Skeletal muscle tissue (tissue), 4 donors: ENCODE data around the gene PFKFB4. TPM values are rescaled to one million over a fixed set of nuclear protein-coding genes. Genes with fewer than 3 reads are reported as not detected.

ENCODE experiments used
- H3K27ac ChIP-seq: one replicate; pipeline ENCODE4 v1.7.0; 2013; ENCODE audit warnings: mild to moderate bottlenecking, low read depth, low read length, inconsistent platforms
- H3K27me3 ChIP-seq, 3 donors: one replicate each; pipeline ENCODE4 v1.7.0; 2013; ENCODE audit warnings: low read length in 3 of 3; ENCODE audit not compliant: control insufficient read depth in 3 of 3, insufficient read depth in 3 of 3
- H3K36me3 ChIP-seq, 3 donors: one replicate each; pipeline ENCODE4 v1.7.0; 2013; ENCODE audit warnings: low read length in 3 of 3; ENCODE audit not compliant: control insufficient read depth in 3 of 3, insufficient read depth in 3 of 3
- H3K4me1 ChIP-seq, 3 donors: one replicate each; pipeline ENCODE4 v1.7.0; 2013; ENCODE audit warnings: low read length in 3 of 3, mild to moderate bottlenecking in 3 of 3; ENCODE audit not compliant: control insufficient read depth in 3 of 3, insufficient read depth in 3 of 3
- H3K4me3 ChIP-seq, 3 donors: one replicate each; pipeline ENCODE4 v1.7.0; 2013; ENCODE audit warnings: low read length in 3 of 3
- H3K9ac ChIP-seq, 3 donors: one replicate each; pipeline ENCODE4 v1.7.0; 2013; ENCODE audit warnings: low read length in 3 of 3, mild to moderate bottlenecking in 3 of 3, moderate library complexity in 2 of 3, low read depth in 1 of 3
- H3K9me3 ChIP-seq, 3 donors: one replicate each; pipeline ENCODE4 v1.7.0; 2013; ENCODE audit warnings: low read length in 3 of 3; ENCODE audit not compliant: control insufficient read depth in 3 of 3
- total RNA-seq: library from RNA; depleted of rRNA; stranded (reverse); fragments of >200 nt; gene quantifications from one replicate; pipeline ENCODE4 v1.2.3, GENCODE V29; 2014
- donor health status: Osteomylitis.

The PFKFB4 gene
- total RNA-seq, 1 donor from 2014 or later: 8.4 TPM

GRCh38 chr3:48587686-48588085, 31.1 kb upstream of the PFKFB4 start:
- Histone ChIP-seq H3K36me3 (peaks cover 0 to 32% (median 11%) of the 10 kb centered on the region in 3 donors), H3K27ac (no peak overlapping the region), H3K9me3 (no peaks in the 10 kb centered on the region), H3K4me3 (no peak overlapping the region), H3K4me1 (no peaks in the 10 kb centered on the region), H3K9ac (no peak overlapping the region), H3K27me3 (no peaks in the 10 kb centered on the region)

- H3K9ac ChIP-seq: no peak overlapping the region
Observed at GRCh38 chr3:48585411-48585810, 28.8 kb upstream of the PFKFB4 start.

GRCh38 chr3:48584836-48585235, 28.2 kb upstream of the PFKFB4 start:
- no peak overlapping the region for H3K4me3 ChIP-seq
- H3K27ac ChIP-seq: no peak overlapping the region
- no peaks in the 10 kb centered on the region for H3K9me3 ChIP-seq
- H3K9ac ChIP-seq: no peak overlapping the region
- H3K4me1 ChIP-seq: no peaks in the 10 kb centered on the region
- H3K27me3 ChIP-seq: no peaks in the 10 kb centered on the region
- peaks cover 0 to 31% (median 11%) of the 10 kb centered on the region in 3 donors for H3K36me3 ChIP-seq

More at GRCh38 chr3:48585411-48585810, 28.8 kb upstream of the PFKFB4 start:
- H3K27ac ChIP-seq: no peak overlapping the region
- no peaks in the 10 kb centered on the region for H3K9me3 ChIP-seq
- no peaks in the 10 kb centered on the region for H3K4me1 ChIP-seq
- H3K27me3 ChIP-seq: no peaks in the 10 kb centered on the region
- peaks cover 0 to 35% (median 11%) of the 10 kb centered on the region in 3 donors for H3K36me3 ChIP-seq
- no peak overlapping the region for H3K4me3 ChIP-seq

- Histone ChIP-seq H3K27ac (no peak overlapping the region), H3K36me3 (peaks cover 6 to 26% (median 14%) of the 10 kb centered on the region in 3 donors), H3K9ac (no peak overlapping the region), H3K4me3 (no peak overlapping the region), H3K27me3 (no peaks in the 10 kb centered on the region), H3K9me3 (no peaks in the 10 kb centered on the region), H3K4me1 (no peaks in the 10 kb centered on the region)
Observed at GRCh38 chr3:48581621-48582481, 25.2 kb upstream of the PFKFB4 start.

- Histone ChIP-seq H3K9ac (no peak overlapping the region), H3K9me3 (no peaks in the 10 kb centered on the region), H3K36me3 (peaks cover 6 to 17% (median 10%) of the 10 kb centered on the region in 3 donors), H3K27ac (no peak overlapping the region), H3K4me1 (no peaks in the 10 kb centered on the region), H3K27me3 (no peaks in the 10 kb centered on the region), H3K4me3 (no peak overlapping the region)
Observed at GRCh38 chr3:48576647-48577046, 20.0 kb upstream of the PFKFB4 start.

- no peaks in the 10 kb centered on the region for H3K9me3 ChIP-seq
- H3K36me3 ChIP-seq: peaks cover 9 to 20% (median 11%) of the 10 kb centered on the region in 3 donors
- no peak overlapping the region for H3K27ac ChIP-seq
- H3K4me3 ChIP-seq: no peak overlapping the region
- no peaks in the 10 kb centered on the region for H3K27me3 ChIP-seq
- H3K4me1 ChIP-seq: no peaks in the 10 kb centered on the region
- no peak overlapping the region for H3K9ac ChIP-seq
Observed at GRCh38 chr3:48575366-48575765, 18.8 kb upstream of the PFKFB4 start.

- Histone ChIP-seq H3K9me3 (no peaks in the 10 kb centered on the region), H3K9ac (no peak overlapping the region), H3K27me3 (no peaks in the 10 kb centered on the region), H3K36me3 (peaks cover 9 to 20% (median 11%) of the 10 kb centered on the region in 3 donors), H3K4me1 (no peaks in the 10 kb centered on the region), H3K4me3 (no peak overlapping the region), H3K27ac (no peak overlapping the region)
Observed at GRCh38 chr3:48573973-48574585, 17.5 kb upstream of the PFKFB4 start.

GRCh38 chr3:48572517-48572916, 15.9 kb upstream of the PFKFB4 start:
- no peak overlapping the region for H3K4me3 ChIP-seq
- no peaks in the 10 kb centered on the region for H3K4me1 ChIP-seq
- no peaks in the 10 kb centered on the region for H3K9me3 ChIP-seq
- H3K27ac ChIP-seq: no peak overlapping the region
- no peaks in the 10 kb centered on the region for H3K27me3 ChIP-seq
- H3K36me3 ChIP-seq: peaks cover 7 to 20% (median 9%) of the 10 kb centered on the region in 3 donors
- H3K9ac ChIP-seq: no peak overlapping the region

- Histone ChIP-seq H3K9me3 (no peaks in the 10 kb centered on the region), H3K36me3 (peaks cover 2 to 14% (median 7%) of the 10 kb centered on the region in 3 donors), H3K4me3 (no peak overlapping the region), H3K27me3 (no peaks in the 10 kb centered on the region), H3K27ac (no peak overlapping the region), H3K9ac (no peak overlapping the region), H3K4me1 (no peaks in the 10 kb centered on the region)
Observed at GRCh38 chr3:48571938-48572337, 15.3 kb upstream of the PFKFB4 start.

GRCh38 chr3:48569808-48570450, 13.3 kb upstream of the PFKFB4 start:
- no peak overlapping the region for H3K9ac ChIP-seq
- H3K4me3 ChIP-seq: no peak overlapping the region
- H3K36me3 ChIP-seq: peaks cover 5 to 12% (median 7%) of the 10 kb centered on the region in 3 donors
- H3K9me3 ChIP-seq: no peaks in the 10 kb centered on the region
- H3K4me1 ChIP-seq: peaks cover 0 to 5% (median 0%) of the 10 kb centered on the region in 3 donors
- no peak overlapping the region for H3K27ac ChIP-seq
- H3K27me3 ChIP-seq: no peaks in the 10 kb centered on the region
